ENCODE data around the gene DDX39B. TPM values are rescaled to one million over a fixed set of nuclear protein-coding genes. Genes with fewer than 3 reads are reported as not detected.

DDX39B gene
- total and polyA plus RNA-seq, 9 of the 15 experiments (the other 6 are each of a cell fraction or from before 2014, with no cell fraction given): 479 to 869 (median 592) TPM

DNA sequence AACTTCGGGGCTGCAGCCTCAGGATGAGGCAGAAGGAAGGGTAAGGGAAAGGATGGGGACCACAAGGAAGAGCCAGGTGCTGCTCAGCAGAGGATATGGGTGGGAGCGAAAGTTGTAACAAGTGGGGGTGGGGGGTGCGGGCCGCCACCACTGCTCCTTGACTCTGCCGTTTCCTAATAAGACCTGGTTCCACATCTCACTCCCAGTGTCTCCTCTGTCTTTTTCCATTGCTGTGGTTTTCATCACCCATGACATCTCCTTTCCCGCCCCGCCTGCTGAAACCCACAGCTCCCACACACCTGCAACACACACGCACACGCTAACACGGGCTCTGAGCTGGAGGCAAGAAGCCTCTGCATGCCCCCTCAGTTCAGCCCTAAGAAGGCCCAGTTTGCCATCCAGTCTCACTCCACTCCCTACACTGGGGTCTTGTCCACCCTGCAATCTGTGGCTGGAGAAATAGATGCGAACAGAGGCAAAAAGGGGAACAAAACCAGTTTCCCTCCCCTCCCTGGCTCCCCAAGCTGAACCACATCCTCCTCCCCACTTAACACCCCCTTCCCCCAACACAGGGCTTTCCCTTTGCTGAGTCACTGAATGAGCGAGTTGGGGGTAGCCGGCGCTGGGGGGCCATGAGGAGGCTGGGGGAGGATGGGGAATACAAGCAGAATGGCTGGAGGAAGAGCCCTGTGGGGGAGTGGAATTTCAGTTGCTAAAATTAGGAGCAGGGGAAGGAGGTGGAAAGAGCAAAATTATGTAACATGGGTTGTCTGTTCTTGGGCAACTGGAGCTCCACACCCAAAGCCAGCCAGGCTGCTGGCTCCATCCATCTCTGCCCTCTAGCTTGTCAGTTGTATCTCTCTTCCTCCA is 17.1 kb upstream of the DDX39B start (continued):
- TF ChIP-seq MITF (IDR thresholded peaks at IDR 0.05): no peak
- no peak for TF ChIP-seq HNRNPUL1 (IDR thresholded peaks at IDR 0.05; ENCODE audit: low read length)
- no peak for TF ChIP-seq RFX5 (IDR thresholded peaks at IDR 0.05; ENCODE audit: low read depth, low read length)
- no peak for TF ChIP-seq ZNF143 (CRISPR knock-in tag; IDR thresholded peaks at IDR 0.05)
- TF ChIP-seq ZBTB7A (IDR thresholded peaks at IDR 0.05; ENCODE audit: borderline replicate concordance, control insufficient read depth, low read depth, low read length): peak; percentile 72; the same call in 1 of the 2 replicates
- TF ChIP-seq, protein P1, sequence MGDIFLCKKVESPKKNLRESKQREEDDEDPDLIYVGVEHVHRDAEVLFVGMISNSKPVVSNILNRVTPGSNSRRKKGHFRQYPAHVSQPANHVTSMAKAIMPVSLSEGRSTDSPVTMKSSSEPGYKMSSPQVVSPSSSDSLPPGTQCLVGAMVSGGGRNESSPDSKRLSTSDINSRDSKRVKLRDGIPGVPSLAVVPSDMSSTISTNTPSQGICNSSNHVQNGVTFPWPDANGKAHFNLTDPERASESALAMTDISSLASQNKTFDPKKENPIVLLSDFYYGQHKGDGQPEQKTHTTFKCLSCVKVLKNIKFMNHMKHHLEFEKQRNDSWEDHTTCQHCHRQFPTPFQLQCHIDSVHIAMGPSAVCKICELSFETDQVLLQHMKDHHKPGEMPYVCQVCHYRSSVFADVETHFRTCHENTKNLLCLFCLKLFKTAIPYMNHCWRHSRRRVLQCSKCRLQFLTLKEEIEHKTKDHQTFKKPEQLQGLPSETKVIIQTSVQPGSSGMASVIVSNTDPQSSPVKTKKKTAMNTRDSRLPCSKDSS (IDR thresholded peaks at IDR 0.05; ENCODE audit: low read depth, partially characterized antibody): no peak
- no peak for TF ChIP-seq ETS2 (tag; IDR thresholded peaks at IDR 0.05; ENCODE audit: borderline replicate concordance, poor library complexity, severe bottlenecking)
- peak in 1 of 2 experiments; percentile 38 for TF ChIP-seq AFF1 (IDR thresholded peaks at IDR 0.05; ENCODE audit: low read depth in 1 of 2, partially characterized antibody in 2 of 2)
- no peak for TF ChIP-seq PHF21A (IDR thresholded peaks at IDR 0.05; ENCODE audit: borderline replicate concordance, low read depth)
- TF ChIP-seq RBM34 (IDR thresholded peaks at IDR 0.05; ENCODE audit: borderline replicate concordance, insufficient read depth, low read length): no peak
- TF ChIP-seq TAF9B (IDR thresholded peaks at IDR 0.05; ENCODE audit: partially characterized antibody): no peak
- no peak for TF ChIP-seq ZNF449 (CRISPR knock-in tag; IDR thresholded peaks at IDR 0.05)
- TF ChIP-seq CEBPB (tag; IDR thresholded peaks at IDR 0.05): peak; percentile 61
- no peak for TF ChIP-seq ARHGAP35 (IDR thresholded peaks at IDR 0.05; ENCODE audit: partially characterized antibody)
- TF ChIP-seq MCM5 (IDR thresholded peaks at IDR 0.05; ENCODE audit: low read depth): no peak
- no peak for TF ChIP-seq ZNF785 (CRISPR knock-in tag; IDR thresholded peaks at IDR 0.05)
